Measurements from ENCODE around the gene EXD3. TPM values are rescaled to one million over a fixed set of nuclear protein-coding genes. Genes with fewer than 3 reads are reported as not detected.

Gene EXD3
- total and polyA plus RNA-seq, 5 donors = 7.9 to 14.6 (median 12.6) TPM

GRCh38 chr9:137308057-137308619, 114.8 kb downstream of the EXD3 start:
- Histone ChIP-seq H3K27ac (ENCODE audit: low read length) (no peak overlapping the region), H3K4me1 (ENCODE audit: control insufficient read depth, insufficient read depth, low read length) (no peaks in the 10 kb centered on the region), H3K27me3 (ENCODE audit: control insufficient read depth, insufficient read depth) (no peaks in the 10 kb centered on the region), H3K9me3 (ENCODE audit: control insufficient read depth, low read length) (no peaks in the 10 kb centered on the region), H3K4me3 (ENCODE audit: low read length) (no peak overlapping the region)
- intact Hi-C loops (cut with DNase I) = loop anchor here in 1 of 4 donors (10.0 kb wide), 1 partner anchor 97 kb away; no protein-coding TSS in a partner anchor
- DNase-seq = peak in 2 of 3 donors; percentile 52 to 57
- no peak for ATAC-seq
- WGBS = 60% methylated on average over 20 of the region's 20 CpGs

- 44% methylated on average over 30 of the region's 30 CpGs for WGBS
- ATAC-seq (no peak), DNase-seq (peak in 2 of 3 donors; percentile 61 to 62)
- Histone ChIP-seq H3K9me3 (ENCODE audit: control insufficient read depth, low read length) (no peaks in the 10 kb centered on the region), H3K27me3 (ENCODE audit: control insufficient read depth, insufficient read depth) (no peaks in the 10 kb centered on the region), H3K4me3 (ENCODE audit: low read length) (no peak overlapping the region), H3K27ac (ENCODE audit: low read length) (no peak overlapping the region), H3K4me1 (ENCODE audit: control insufficient read depth, insufficient read depth, low read length) (no peaks in the 10 kb centered on the region)
- intact Hi-C loops (cut with DNase I) = loop anchor here in 1 of 4 donors (10.0 kb wide), 1 partner anchor 97 kb away; no protein-coding TSS in a partner anchor
These were observed 115.5 kb downstream of the EXD3 start for GRCh38 chr9:137307255-137308056.

GRCh38 chr9:137306850-137307254, 116.1 kb downstream of the EXD3 start:
- Histone ChIP-seq H3K4me1 (ENCODE audit: control insufficient read depth, insufficient read depth, low read length) (no peaks in the 10 kb centered on the region), H3K27me3 (ENCODE audit: control insufficient read depth, insufficient read depth) (no peaks in the 10 kb centered on the region), H3K4me3 (ENCODE audit: low read length) (no peak overlapping the region), H3K27ac (ENCODE audit: low read length) (no peak overlapping the region), H3K9me3 (ENCODE audit: control insufficient read depth, low read length) (no peaks in the 10 kb centered on the region)
- DNase-seq (peak in 1 of 3 donors; percentile 71), ATAC-seq (no peak)
- 39% methylated on average over 23 of the region's 23 CpGs for WGBS
- intact Hi-C loops (cut with DNase I) = loop anchor here in 1 of 4 donors (10.0 kb wide), 1 partner anchor 98 kb away; no protein-coding TSS in a partner anchor

- Histone ChIP-seq H3K4me1 (ENCODE audit: control insufficient read depth, insufficient read depth, low read length) (no peaks in the 10 kb centered on the region), H3K27me3 (ENCODE audit: control insufficient read depth, insufficient read depth) (no peaks in the 10 kb centered on the region), H3K4me3 (ENCODE audit: low read length) (no peak overlapping the region), H3K9me3 (ENCODE audit: control insufficient read depth, low read length) (no peaks in the 10 kb centered on the region), H3K27ac (ENCODE audit: low read length) (peak overlapping the region; percentile 69)
- DNase-seq (peak in 2 of 3 donors; percentile 79 to 80), ATAC-seq (peak; percentile 10 to 27)
- intact Hi-C loops (cut with DNase I) = loop anchor here in 1 of 4 donors (10.0 kb wide), 1 partner anchor 99 kb away; no protein-coding TSS in a partner anchor
- 33% methylated on average over 30 of the region's 30 CpGs for WGBS
These were observed 116.7 kb downstream of the EXD3 start for GRCh38 chr9:137306066-137306849.

- intact Hi-C loops (cut with DNase I) = loop anchor here in 1 of 4 donors (10.0 kb wide), 1 partner anchor 99 kb away; no protein-coding TSS in a partner anchor
- Histone ChIP-seq H3K4me1 (ENCODE audit: control insufficient read depth, insufficient read depth, low read length) (no peaks in the 10 kb centered on the region), H3K9me3 (ENCODE audit: control insufficient read depth, low read length) (no peaks in the 10 kb centered on the region), H3K27ac (ENCODE audit: low read length) (peak overlapping the region; percentile 46), H3K27me3 (ENCODE audit: control insufficient read depth, insufficient read depth) (no peaks in the 10 kb centered on the region), H3K4me3 (ENCODE audit: low read length) (no peak overlapping the region)
- 27% methylated on average over 8 of the region's 8 CpGs for WGBS
- ATAC-seq = no peak
- DNase-seq = no peak
These were observed 117.2 kb downstream of the EXD3 start for GRCh38 chr9:137305798-137306065.

- DNase-seq (peak; percentile 74 to 88 (median 84)), ATAC-seq (peak; percentile 40 to 63)
- intact Hi-C loops (cut with DNase I) = loop anchor here in 1 of 4 donors (10.0 kb wide), 1 partner anchor 100 kb away; no protein-coding TSS in a partner anchor
- Histone ChIP-seq H3K27ac (ENCODE audit: low read length) (peak overlapping the region; percentile 46), H3K9me3 (ENCODE audit: control insufficient read depth, low read length) (no peaks in the 10 kb centered on the region), H3K4me1 (ENCODE audit: control insufficient read depth, insufficient read depth, low read length) (no peaks in the 10 kb centered on the region), H3K27me3 (ENCODE audit: control insufficient read depth, insufficient read depth) (no peaks in the 10 kb centered on the region), H3K4me3 (ENCODE audit: low read length) (no peak overlapping the region)
- WGBS = 30% methylated on average over 36 of the region's 36 CpGs
These were observed 117.7 kb downstream of the EXD3 start for GRCh38 chr9:137305060-137305797.

- Histone ChIP-seq H3K27me3 (ENCODE audit: control insufficient read depth, insufficient read depth) (no peaks in the 10 kb centered on the region), H3K27ac (ENCODE audit: low read length) (peak overlapping the region; percentile 4), H3K9me3 (ENCODE audit: control insufficient read depth, low read length) (no peaks in the 10 kb centered on the region), H3K4me1 (ENCODE audit: control insufficient read depth, insufficient read depth, low read length) (no peaks in the 10 kb centered on the region), H3K4me3 (ENCODE audit: low read length) (no peak overlapping the region)
- intact Hi-C loops (cut with DNase I) = loop anchor here in 2 of 4 donors (5.0 to 10.0 kb wide), 2 partner anchors 100 to 103 kb away; no protein-coding TSS in a partner anchor
- ATAC-seq = no peak
- WGBS = 49% methylated on average over 16 of the region's 16 CpGs
- DNase-seq = peak in 1 of 3 donors; percentile 43
These were observed 118.4 kb downstream of the EXD3 start for GRCh38 chr9:137304383-137305059.

- peak in 2 of 3 donors; percentile 56 to 63 for DNase-seq
- H3K27me3 ChIP-seq (ENCODE audit: control insufficient read depth, insufficient read depth) = no peaks in the 10 kb centered on the region
- intact Hi-C loops (cut with DNase I) = loop anchor here in 2 of 4 donors (5.0 to 10.0 kb wide), 2 partner anchors 101 to 103 kb away; no protein-coding TSS in a partner anchor
These were observed 119.0 kb downstream of the EXD3 start for GRCh38 chr9:137303893-137304382.

GRCh38 chr9:137303151-137303892, 119.6 kb downstream of the EXD3 start:
- WGBS = 64% methylated on average over 23 of the region's 23 CpGs
- Histone ChIP-seq H3K4me3 (ENCODE audit: low read length) (no peak overlapping the region), H3K9me3 (ENCODE audit: control insufficient read depth, low read length) (no peaks in the 10 kb centered on the region), H3K27ac (ENCODE audit: low read length) (no peak overlapping the region), H3K4me1 (ENCODE audit: control insufficient read depth, insufficient read depth, low read length) (no peaks in the 10 kb centered on the region), H3K27me3 (ENCODE audit: control insufficient read depth, insufficient read depth) (no peaks in the 10 kb centered on the region)
- intact Hi-C loops (cut with DNase I) = loop anchor here in 2 of 4 donors (5.0 to 10.0 kb wide), 2 partner anchors 101 to 104 kb away; no protein-coding TSS in a partner anchor
- ATAC-seq (no peak), DNase-seq (peak; percentile 30 to 65 (median 54))

More at GRCh38 chr9:137303893-137304382, 119.0 kb downstream of the EXD3 start:
- ATAC-seq = no peak
- no peak overlapping the region for H3K27ac ChIP-seq (ENCODE audit: low read length)
- no peak overlapping the region for H3K4me3 ChIP-seq (ENCODE audit: low read length)
- H3K4me1 ChIP-seq (ENCODE audit: control insufficient read depth, insufficient read depth, low read length) = no peaks in the 10 kb centered on the region
- WGBS = 95% methylated on average over 22 of the region's 22 CpGs
- no peaks in the 10 kb centered on the region for H3K9me3 ChIP-seq (ENCODE audit: control insufficient read depth, low read length)

Data from right cardiac atrium (tissue), 5 donors.